GM12878 (cell line): ENCODE measurements around the gene SLF2. TPM values are rescaled to one million over a fixed set of nuclear protein-coding genes. Genes with fewer than 3 reads are reported as not detected.

ENCODE experiments used
- ATAC-seq: fragments of 200-7000 bp; cut with Tn5 transposase; 3 replicates; pipeline ENCODE4 v1.9.1; 2020; ENCODE audit warnings: mild to moderate bottlenecking, moderate library complexity
- BruUV-seq: library from RNA; stranded (reverse); fragments of 400-500 nt; replicated peaks from 2 replicates; lab custom pipeline; 2021; lab: Mats Ljungman, UMichigan
- CTCF ChIA-PET: fragments of 300-600 bp; sonication (Branson Sonifier 250); formaldehyde crosslinking; extraction: SDS; loops from one replicate; lab custom pipeline; 2021; ENCODE audit warnings: inconsistent platforms; lab: Yijun Ruan, JAX
- POLR2A ChIA-PET: fragments of 350-600 bp; formaldehyde crosslinking; extraction: SDS; loops from one replicate; lab custom pipeline; 2021; ENCODE audit warnings: inconsistent platforms; lab: Charles Lee
- RAD21 ChIA-PET: fragments of 300-600 bp; sonication (Branson Sonifier 250); formaldehyde crosslinking; loops from one replicate; lab custom pipeline; 2023; ENCODE audit warnings: antibody characterized with exemption; ENCODE audit not compliant: unreplicated experiment; lab: Charles Lee
- SMC1A ChIA-PET: fragments of 300-600 bp; sonication (Branson Sonifier 250); formaldehyde crosslinking; loops from one replicate; lab custom pipeline; 2023; ENCODE audit not compliant: unreplicated experiment, uncharacterized antibody; lab: Charles Lee
- DNase-seq: peaks from one replicate; pipeline ENCODE4 v3.0.0-alpha.2; 2011; ENCODE audit warnings: low read depth, low spot score
- FAIRE-seq: peaks from 3 replicates; lab custom pipeline; 2011; peaks lifted over from hg19 to GRCh38; lab: Jason Lieb, UNC
- H2AFZ ChIP-seq: 2 replicates; pipeline ENCODE4 v1.6.0; 2011; ENCODE audit warnings: low read depth, low read length, control low read depth; ENCODE audit not compliant: control insufficient read depth
- H3K27ac ChIP-seq: 2 replicates; pipeline ENCODE4 v1.5.1; 2011; ENCODE audit warnings: control low read depth; ENCODE audit not compliant: control insufficient read depth, insufficient read depth
- H3K27me3 ChIP-seq, 2 experiments: replicated peaks in 1 of 2; 2 replicates each; pipeline versions ENCODE4 v1.6.0 to v1.6.1; 2011; ENCODE audit warnings: low read length in 1 of 2; ENCODE audit not compliant: control insufficient read depth in 2 of 2, insufficient read depth in 2 of 2
- H3K36me3 ChIP-seq, 2 experiments: 2 replicates each; pipeline ENCODE4 v1.5.1; 2011; ENCODE audit warnings: low read length in 1 of 2; ENCODE audit not compliant: control insufficient read depth in 2 of 2, insufficient read depth in 2 of 2
- H3K4me1 ChIP-seq: 2 replicates; pipeline ENCODE4 v1.6.1; 2011; ENCODE audit warnings: mild to moderate bottlenecking, low read length, moderate library complexity, mixed read lengths; ENCODE audit not compliant: control insufficient read depth, insufficient read depth
- H3K4me2 ChIP-seq: 2 replicates; pipeline ENCODE4 v1.6.0; 2011; ENCODE audit warnings: control low read depth; ENCODE audit not compliant: control insufficient read depth, insufficient read depth
- H3K4me3 ChIP-seq: fragments of 200-600 bp; sonication (generic); 2 replicates; pipeline ENCODE4 v1.5.1; 2016
- H3K79me2 ChIP-seq: 2 replicates; pipeline ENCODE4 v1.6.0; 2011; ENCODE audit warnings: low read length; ENCODE audit not compliant: control insufficient read depth, insufficient read depth
- H3K9ac ChIP-seq: 2 replicates; pipeline ENCODE4 v1.8.0; 2011; ENCODE audit warnings: low read length, control low read depth, mixed read lengths; ENCODE audit not compliant: control insufficient read depth, insufficient read depth
- H3K9me3 ChIP-seq: replicated peaks from 3 replicates; pipeline ENCODE4 v1.5.1; 2011; ENCODE audit warnings: mild to moderate bottlenecking, low read length; ENCODE audit not compliant: control insufficient read depth, insufficient read depth
- H4K20me1 ChIP-seq: 2 replicates; pipeline ENCODE4 v1.6.0; 2011; ENCODE audit not compliant: control insufficient read depth, insufficient read depth
- CEBPZ ChIP-seq: fragments of 150-350 bp; IDR thresholded peaks from 2 replicates; pipeline ENCODE4 v1.6.1; 2016; ENCODE audit warnings: low read depth, low read length
- CHD1 ChIP-seq: IDR thresholded peaks from 2 replicates; pipeline ENCODE4 v1.6.1; 2012; ENCODE audit warnings: low read depth, low read length, improper control_type of control experiment
- MXI1 ChIP-seq: fragments of 150-350 bp; IDR thresholded peaks from 2 replicates; pipeline ENCODE4 v1.6.1; 2011; ENCODE audit warnings: low read depth, mild to moderate bottlenecking, inconsistent platforms, low read length, improper control_type of control experiment
- MYC ChIP-seq: IDR thresholded peaks from 2 replicates; pipeline ENCODE4 v1.6.1; 2011; ENCODE audit warnings: mild to moderate bottlenecking, low read length, moderate library complexity, inconsistent platforms; ENCODE audit not compliant: insufficient read depth, insufficient replicate concordance, insufficient read length, severe bottlenecking
- NR2C1 ChIP-seq: fragments of 450-650 bp; IDR thresholded peaks from 2 replicates; pipeline ENCODE4 v1.6.1; 2017; ENCODE audit warnings: antibody characterized with exemption, mild to moderate bottlenecking, moderate library complexity
- PRDM15 ChIP-seq: fragments of 450-650 bp; formaldehyde crosslinking; IDR thresholded peaks from 2 replicates; pipeline ENCODE4 v1.4.0; 2020; ENCODE audit warnings: mild to moderate bottlenecking, moderate library complexity
- SREBF1 ChIP-seq: IDR thresholded peaks from 2 replicates; pipeline ENCODE4 v1.6.1; 2012; ENCODE audit warnings: mild to moderate bottlenecking, low read length
- ZNF274 ChIP-seq: IDR thresholded peaks from one replicate; pipeline ENCODE4 v1.8.0; 2011; ENCODE audit not compliant: insufficient read length, insufficient read depth
- WGBS: methylation state at CpG from one replicate; pipeline ENCODE4 v1.1.6; 2016; ENCODE audit warnings: low lambda C conversion rate; ENCODE audit not compliant: insufficient replicate concordance, insufficient coverage; ENCODE audit errors: missing lambda C conversion rate; 5-methylcytosine and 5-hydroxymethylcytosine counted together
- in situ Hi-C: fragments of 300-500 bp; cut with MboI; formaldehyde crosslinking; loops from 9 replicates; pipeline ENCODE4 v1.14.3; 2018; ENCODE audit warnings: mixed read lengths
- intact Hi-C: fragments of 100-400 bp; cut with micrococcal nuclease; formaldehyde crosslinking; loops from one replicate; pipeline ENCODE4 v1.14.2; 2022; ENCODE audit not compliant: unreplicated experiment
- polyA plus RNA-seq, 11 experiments: library from polyadenylated mRNA; depleted of rRNA in 4 of 11; unstranded in 6 of 11; stranded (reverse) in 5 of 11; fragments of >200 nt; fragmentation: Nextera tagmentation in 4 of 11; fragmentation: Illumina TruSeq in 1 of 11; extraction: Ambion mirVana in 4 of 11; extraction: Trizol in 1 of 11; gene quantifications; 1 replicate in 1 of 11; 2 replicates in 10 of 11; pipeline versions ENCODE4 v1.2.1 to v1.2.3, GENCODE V29; 2011 to 2016; ENCODE audit warnings: inconsistent platforms in 2 of 11, missing spikeins in 2 of 11, low read depth in 1 of 11
- total RNA-seq, 4 experiments: library from RNA; depleted of rRNA in 3 of 4; stranded (reverse); fragments of >200 nt in 3 of 4; fragmentation: Illumina TruSeq in 1 of 4; extraction: Trizol in 1 of 4; gene quantifications; 2 replicates each; pipeline versions ENCODE4 v1.2.1 to v1.2.3, GENCODE V29; 2013 to 2021

Gene SLF2
- total and polyA plus RNA-seq, 10 of the 15 experiments (the other 5 are each of a cell fraction or from before 2014, with no cell fraction given): 3.0 to 25.2 (median 17.9) TPM

GRCh38 chr10:101013365-101013825 lies 100.6 kb downstream of the SLF2 start:
- BruUV-seq: no TSS peak
- ChIA-PET RAD21 (interaction anchor here (0.9 to 3.2 kb wide), 2 partner anchors 14 to 26 kb away, joined by 6 to 26 read pairs; partner anchors contain the start of genes LZTS2, MRPL43 and TWNK), POLR2A (no interaction called here), SMC1A (interaction anchor here (1.2 to 2.4 kb wide), 3 partner anchors 15 to 135 kb away, joined by 4 to 9 read pairs (median 6); no protein-coding TSS in a partner anchor), CTCF (interaction anchor here (0.6 to 6.8 kb wide), 15 partner anchors 11 to 477 kb away, joined by 3 to 91 read pairs (median 8); partner anchors contain the start of genes LZTS2, MRPL43, PDZD7 and SFXN3)
- ATAC-seq: no peak
- Histone ChIP-seq H3K27ac (no peak overlapping the region), H3K36me3 (no peaks in the 10 kb centered on the region), H3K79me2 (no peaks in the 10 kb centered on the region), H3K4me3 (no peak overlapping the region), H3K27me3 (peaks cover 7 to 10% of the 10 kb centered on the region in 2 experiments), H3K9ac (no peak overlapping the region), H4K20me1 (no peaks in the 10 kb centered on the region), H3K4me1 (peaks cover 8% of the 10 kb centered on the region), H3K4me2 (no peak overlapping the region), H2AFZ (no peak overlapping the region), H3K9me3 (no peaks in the 10 kb centered on the region)
- no peak for DNase-seq
- intact Hi-C loops (loop anchor here (1.0 kb wide), 1 partner anchor 14 kb away; the partner anchor contains the start of gene LZTS2), in situ Hi-C loops (no loop called here)
- WGBS: 40% methylated on average over 9 of the region's 9 CpGs
- TF ChIP-seq PRDM15 (CRISPR knock-in tag) (no peak), CHD1 (no peak), MYC (no peak), NR2C1 (no peak), SREBF1 (no peak), MXI1 (no peak), CEBPZ (no peak), ZNF274 (no peak)
- no peak for FAIRE-seq
